ENCODE results near the gene ZNF324B. TPM values are rescaled to one million over a fixed set of nuclear protein-coding genes. Genes with fewer than 3 reads are reported as not detected.

ZNF324B gene
- 8.1 and 10.4 TPM in 2 replicates for total RNA-seq

DNA sequence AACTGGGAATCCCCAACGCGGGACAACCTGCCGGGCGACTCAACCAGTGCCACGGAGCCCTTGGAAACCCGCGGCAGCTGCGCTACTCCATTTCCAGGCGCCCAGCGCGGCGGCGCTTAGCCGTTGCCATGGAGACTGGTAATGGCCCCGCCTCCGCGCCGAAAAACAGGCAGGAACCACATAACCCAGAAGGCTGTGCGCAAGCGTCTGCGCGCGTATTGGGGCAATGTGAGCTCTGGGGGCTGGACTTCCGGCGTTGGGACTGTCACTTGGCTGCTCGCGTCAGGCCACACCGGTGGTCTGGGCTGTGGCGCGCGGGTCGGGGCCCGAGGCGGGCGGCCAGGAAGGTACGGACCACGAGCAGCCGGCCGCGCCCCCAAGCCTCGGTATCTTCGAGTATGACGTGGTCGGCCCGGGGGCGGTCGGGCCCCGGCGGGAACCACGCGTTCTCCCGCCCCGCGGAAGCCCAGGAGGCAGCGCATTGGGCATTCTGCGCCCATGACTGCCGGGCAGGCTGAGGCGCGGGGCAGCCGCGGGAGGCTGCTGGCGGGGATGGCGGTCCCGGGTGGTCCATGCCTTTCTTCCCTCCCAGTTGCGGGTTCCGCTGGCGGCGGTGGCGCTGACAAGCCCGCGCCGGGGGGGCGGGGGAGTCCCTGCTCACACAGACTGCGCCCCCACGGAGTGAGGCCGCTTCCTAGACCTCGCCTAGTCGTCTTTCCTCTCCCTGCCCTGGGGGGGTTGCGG, at the start of gene ZNF324B:
ZNF324B (plus strand) TSS at position 265 of the 744 bp plus-strand sequence. CDS start 2,080 bp downstream, outside the sequence.

DNA sequence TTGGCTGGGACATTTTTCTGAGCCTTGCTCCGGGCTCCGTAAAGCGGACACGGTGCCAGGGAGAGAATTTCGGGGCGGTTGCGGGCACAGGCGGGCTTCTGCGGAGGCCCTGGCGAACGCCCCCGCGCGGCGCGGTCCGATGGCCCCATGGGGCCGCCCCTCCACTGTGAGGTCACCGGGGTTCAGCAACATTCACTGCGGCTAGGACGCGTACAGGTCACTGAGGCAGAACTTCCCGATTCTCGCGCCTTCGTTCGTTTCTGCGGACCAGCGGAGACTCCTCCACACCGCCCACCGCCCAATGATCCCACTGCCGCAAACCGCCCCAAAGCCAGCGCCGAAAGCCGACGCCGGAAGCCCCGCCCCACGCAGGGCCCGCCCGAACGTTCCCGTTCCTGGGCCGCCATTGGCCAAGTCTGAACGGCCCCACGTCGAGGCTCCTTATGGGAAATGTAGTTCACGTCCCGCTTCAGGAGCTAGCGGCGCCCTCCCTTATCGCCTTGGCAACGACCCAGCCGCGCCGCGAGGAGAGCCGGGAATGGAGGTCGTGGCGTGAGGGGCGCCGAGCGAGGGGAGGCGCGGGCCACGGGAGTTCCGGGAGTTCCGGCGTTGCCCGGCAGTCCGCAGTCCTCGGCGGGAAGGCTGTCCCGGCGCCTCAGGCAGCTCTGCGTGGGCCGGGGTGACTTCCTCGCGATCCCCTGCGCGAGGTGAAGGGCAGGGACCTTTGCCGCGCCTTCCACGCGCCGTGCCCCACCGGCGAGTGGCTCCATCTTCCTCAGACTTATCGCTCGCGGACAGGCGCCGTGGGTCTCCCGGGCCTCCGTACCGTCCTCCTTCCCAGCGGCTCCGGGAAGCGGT, 43.0 kb upstream of the ZNF324B start, which contains the start of gene ZNF584:
ZNF584 (plus strand) TSS at position 498 of the 858 bp plus-strand sequence. CDS start 499 bp downstream, outside the sequence.

DNA sequence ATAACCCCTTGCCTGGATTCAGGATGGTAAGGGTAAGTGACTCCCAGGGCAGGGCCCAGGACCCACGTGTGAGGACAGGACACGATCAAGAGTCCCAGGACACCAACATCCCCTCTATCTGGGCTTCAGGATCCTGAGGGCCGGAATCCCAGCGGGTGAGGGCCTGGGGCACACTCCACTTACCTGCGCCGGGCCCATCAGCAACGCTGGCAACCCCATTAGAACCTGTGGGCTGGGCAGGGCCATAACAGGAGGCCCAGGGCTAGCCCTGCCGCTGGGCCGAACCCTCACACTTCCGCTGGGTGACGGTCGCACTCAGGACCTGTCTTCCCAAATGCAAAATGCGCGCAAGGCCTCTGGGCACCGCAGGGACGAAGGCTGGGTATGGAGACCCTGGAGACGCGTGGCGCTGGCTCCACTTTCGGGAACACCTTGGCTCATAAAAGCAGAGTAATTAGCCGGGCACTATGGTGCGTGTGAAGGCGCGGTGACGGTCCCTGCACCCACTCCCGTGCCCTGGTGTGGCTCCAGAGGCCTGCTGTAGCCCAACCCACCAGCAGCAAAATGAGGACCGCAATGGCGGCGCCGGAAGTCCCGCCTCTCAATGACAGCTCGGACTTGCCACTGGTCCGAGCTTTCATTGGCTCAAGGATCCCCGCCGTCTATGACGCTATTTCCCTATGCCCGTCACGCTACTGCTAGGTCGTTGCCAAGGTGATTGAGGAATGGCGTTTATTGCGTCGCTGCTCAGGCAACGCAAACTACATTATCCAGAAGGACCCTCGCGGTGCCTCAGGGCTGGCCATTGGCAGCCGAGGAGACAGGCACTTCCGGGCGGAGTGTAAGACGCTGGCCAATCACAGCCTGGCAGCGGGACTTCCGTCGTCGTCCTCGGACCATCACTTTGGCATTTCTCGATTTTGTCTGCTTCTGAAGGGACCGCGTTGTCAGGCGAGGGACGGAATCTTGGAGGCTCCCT, 11.6 kb upstream of the ZNF324B start, which contains the start of gene ZNF132:
ZNF132 (minus strand) TSS at position 578 of the 979 bp plus-strand sequence; CDS start at position 246, 332 bp downstream.

DNA sequence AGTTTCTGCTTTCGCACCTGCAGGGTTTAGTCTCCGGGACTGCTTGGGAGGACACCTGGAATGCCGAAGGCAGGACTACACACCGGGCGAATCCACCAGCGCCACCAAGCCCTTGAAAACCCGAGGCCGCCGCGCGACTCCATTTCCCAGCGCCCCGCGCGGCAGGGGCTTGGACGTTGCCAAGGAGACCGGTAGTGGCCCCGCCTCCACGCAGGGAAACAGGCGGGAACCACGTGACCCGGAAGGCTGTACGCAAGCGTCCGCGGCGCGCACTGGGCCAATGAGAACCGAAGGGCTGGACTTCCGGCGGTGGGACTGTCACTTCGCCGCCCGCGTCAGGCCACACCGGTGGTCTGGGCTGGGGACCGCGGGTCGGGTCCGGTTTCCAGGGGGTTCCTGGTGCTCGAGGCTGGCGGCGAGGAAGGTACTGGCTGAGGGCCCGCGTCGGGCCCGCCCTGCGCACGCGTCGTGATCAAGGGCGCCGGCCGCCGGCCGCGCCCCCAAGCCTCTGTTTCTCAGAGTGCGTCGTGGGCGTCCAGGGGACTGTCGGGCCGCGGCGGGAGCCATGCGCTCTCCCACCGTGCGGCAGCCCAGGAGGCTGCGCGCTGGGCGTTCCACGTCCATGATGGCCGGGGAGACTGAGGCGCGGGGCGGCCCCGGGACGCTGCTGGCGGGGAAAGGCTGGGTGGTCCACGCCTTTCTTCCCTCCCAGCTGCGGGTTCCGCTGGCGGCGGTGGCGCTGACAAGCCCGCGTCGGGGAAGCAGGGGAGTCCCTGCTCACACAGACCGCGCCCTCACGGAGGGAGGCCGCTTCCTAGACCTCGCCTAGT, 15.6 kb downstream of the ZNF324B start, which contains the start of gene ZNF324:
ZNF324 (plus strand) TSS at position 321 of the 830 bp plus-strand sequence. CDS start 2,106 bp downstream, outside the sequence.

DNA sequence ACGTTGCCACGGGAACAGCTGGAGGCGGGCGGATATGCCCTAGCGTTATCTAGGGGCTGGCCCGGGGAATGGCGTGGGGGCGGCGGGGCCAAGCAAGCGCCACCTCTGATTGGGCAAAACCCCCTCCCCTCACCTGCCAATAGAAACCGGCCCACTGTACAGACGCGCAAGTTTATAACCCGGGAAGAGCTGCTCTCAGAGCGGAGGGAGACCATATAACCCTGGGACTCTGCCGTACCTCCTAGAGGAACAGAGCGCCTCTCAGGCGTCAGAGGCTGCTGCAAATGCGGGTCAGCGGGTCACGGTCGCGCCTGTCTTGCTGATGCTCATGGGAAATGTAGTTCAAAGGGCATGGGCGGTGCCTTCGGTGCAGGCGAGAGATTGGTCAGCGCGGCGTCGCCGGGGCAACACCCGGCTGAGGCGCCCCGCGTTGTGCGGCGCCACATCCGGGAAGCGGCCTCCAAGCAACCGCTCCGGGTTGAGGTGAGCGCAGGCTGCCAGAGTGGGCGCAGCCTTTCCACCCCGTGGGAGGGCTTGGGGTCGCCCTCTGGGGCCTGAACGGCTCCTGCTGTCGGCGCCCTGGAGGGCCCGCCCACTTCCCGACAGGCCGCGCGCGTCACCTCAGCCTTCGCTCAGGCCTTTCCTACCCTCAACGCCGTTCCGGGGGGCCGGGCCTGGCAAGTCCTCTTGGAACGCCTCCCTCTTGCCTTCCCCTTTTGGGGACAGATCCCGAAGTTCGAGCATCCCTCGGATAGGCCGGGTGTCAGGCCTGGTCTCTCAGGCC, 24.5 kb downstream of the ZNF324B start, which contains the start of gene ZNF446:
ZNF446 (plus strand) TSS at position 639 of the 784 bp plus-strand sequence. CDS start 867 bp downstream, outside the sequence.

Other genes with a start within 250 kb of the ZNF324B start
- 58.0 and 70.1 TPM in 2 replicates for gene ZNF544, start 222.7 kb upstream of the ZNF324B start, total RNA-seq
- 3.9 and 4.3 TPM in 2 replicates for gene ZNF8, start 172.7 kb upstream of the ZNF324B start, total RNA-seq
- 25.8 and 30.4 TPM in 2 replicates for gene ERVK3-1, start 146.2 kb upstream of the ZNF324B start, total RNA-seq
- 2.2 and 2.6 TPM in 2 replicates for gene ZSCAN22, start 124.6 kb upstream of the ZNF324B start, total RNA-seq
- gene A1BG, start 98.1 kb upstream of the ZNF324B start, total RNA-seq, result 4.8 TPM in 1 of 2 replicates, not detected in the other
- 1.9 and 2.1 TPM in 2 replicates for gene ZNF497, start 88.9 kb upstream of the ZNF324B start, total RNA-seq
- 1.9 and 6.6 TPM in 2 replicates for gene ZNF837, start 70.6 kb upstream of the ZNF324B start, total RNA-seq
- gene RPS5, start 64.4 kb upstream of the ZNF324B start, total RNA-seq, result 3,310 and 4,284 TPM in 2 replicates
- gene RNF225, start 56.0 kb upstream of the ZNF324B start, total RNA-seq, result 0.48 and 3.0 TPM in 2 replicates
- 10.6 and 10.9 TPM in 2 replicates for gene ZNF584, start 43.0 kb upstream of the ZNF324B start, total RNA-seq
- 4.0 and 5.5 TPM in 2 replicates for gene ZNF132, start 11.5 kb upstream of the ZNF324B start, total RNA-seq
- 8.3 and 15.4 TPM in 2 replicates for gene ZNF324, start 15.5 kb downstream of the ZNF324B start, total RNA-seq
- 4.3 and 4.7 TPM in 2 replicates for gene ZNF446, start 24.7 kb downstream of the ZNF324B start, total RNA-seq
- gene SLC27A5, start 60.4 kb downstream of the ZNF324B start, total RNA-seq, result 7.5 and 11.1 TPM in 2 replicates
- 3.6 and 4.7 TPM in 2 replicates for gene ZBTB45, start 68.2 kb downstream of the ZNF324B start, total RNA-seq
- gene TRIM28, start 92.4 kb downstream of the ZNF324B start, total RNA-seq, result 301 and 311 TPM in 2 replicates
- gene CHMP2A, start 103.5 kb downstream of the ZNF324B start, total RNA-seq, result 92.1 and 101 TPM in 2 replicates
- gene UBE2M, start 107.0 kb downstream of the ZNF324B start, total RNA-seq, result 39.2 and 72.8 TPM in 2 replicates
- gene MZF1, start 121.7 kb downstream of the ZNF324B start, total RNA-seq, result 9.9 and 19.0 TPM in 2 replicates